DMS114 treated with DMSO at 0.1 percent for 48 hours (cell line): ENCODE data around the gene CDH13.

ENCODE experiments used
- DNase-seq: peaks from one replicate; lab custom pipeline; 2025; ENCODE audit not compliant: unreplicated experiment; lab: John Stamatoyannopoulos, UW

The CDH13 gene

GRCh38 chr16:82735673-82736091 is 108.9 kb downstream of the CDH13 start:
- DNase-seq: no peak

GRCh38 chr16:82736224-82736623 is 109.5 kb downstream of the CDH13 start:
- no peak for DNase-seq

DNA sequence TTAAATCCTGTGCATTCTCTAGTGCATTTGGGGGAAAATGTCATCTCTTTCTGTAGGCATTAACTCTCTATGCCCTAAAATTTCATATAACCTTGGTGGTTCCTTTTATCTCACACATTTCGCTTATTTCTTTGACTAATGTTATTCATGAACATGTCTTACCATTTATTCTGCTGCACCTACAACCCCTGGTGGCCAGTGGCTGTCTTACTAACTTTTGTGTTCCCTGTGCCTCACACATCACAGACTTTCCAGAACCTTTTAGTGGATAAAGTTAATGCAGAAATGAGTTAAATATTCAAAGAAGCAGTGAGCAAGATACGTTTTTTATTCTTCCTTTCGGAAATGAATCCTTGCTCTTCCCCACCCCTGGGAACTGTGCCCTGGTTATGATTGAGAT is 111.9 kb downstream of the CDH13 start:
- DNase-seq: no peak

DNA sequence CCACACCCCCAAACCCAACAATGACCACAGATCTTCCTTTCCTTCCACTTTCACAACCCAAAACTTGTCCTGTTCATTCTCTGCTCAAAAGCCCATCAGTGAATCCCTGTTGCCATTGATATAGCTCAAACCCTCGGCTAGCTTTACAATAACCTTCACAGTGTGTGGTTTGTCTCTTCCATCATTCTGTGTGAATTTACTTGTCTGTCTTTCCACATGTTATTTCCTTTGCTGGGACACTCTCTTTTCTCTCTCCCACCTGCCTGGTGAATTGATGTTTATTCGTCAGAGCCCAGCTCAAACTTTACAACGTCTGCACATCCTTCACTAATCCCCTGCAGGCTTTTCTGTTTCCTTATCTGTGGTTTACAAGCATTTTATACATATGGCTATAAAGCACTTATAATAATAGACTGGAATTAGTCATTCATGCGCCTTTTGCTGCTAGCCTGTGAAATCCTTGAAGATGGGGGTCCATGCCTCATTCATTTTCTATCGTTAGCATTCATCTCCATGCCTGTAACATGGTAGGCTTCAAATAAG is 114.4 kb downstream of the CDH13 start:
- no peak for DNase-seq

- DNase-seq: no peak
Observed at GRCh38 chr16:82744958-82745357, 118.2 kb downstream of the CDH13 start.

DNA sequence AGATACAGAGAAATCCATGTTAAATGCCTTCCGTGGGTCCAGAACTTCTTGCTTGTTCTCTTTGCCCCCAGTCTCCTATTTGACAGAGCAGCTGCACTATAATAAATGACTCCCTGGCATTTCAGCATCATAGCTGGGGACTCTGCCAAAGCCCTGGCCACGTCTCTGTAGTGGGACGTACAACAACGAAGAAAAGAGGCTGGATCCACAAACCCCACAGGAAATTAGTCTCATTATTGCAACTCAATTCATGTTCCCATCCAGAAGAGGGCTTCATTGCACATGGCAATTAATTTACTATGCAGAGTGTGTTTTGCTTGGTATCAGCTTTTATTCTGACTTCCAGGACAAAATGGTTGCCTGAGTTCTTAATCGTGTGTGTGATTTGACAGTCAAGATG is 121.3 kb downstream of the CDH13 start:
- no peak for DNase-seq

DNA sequence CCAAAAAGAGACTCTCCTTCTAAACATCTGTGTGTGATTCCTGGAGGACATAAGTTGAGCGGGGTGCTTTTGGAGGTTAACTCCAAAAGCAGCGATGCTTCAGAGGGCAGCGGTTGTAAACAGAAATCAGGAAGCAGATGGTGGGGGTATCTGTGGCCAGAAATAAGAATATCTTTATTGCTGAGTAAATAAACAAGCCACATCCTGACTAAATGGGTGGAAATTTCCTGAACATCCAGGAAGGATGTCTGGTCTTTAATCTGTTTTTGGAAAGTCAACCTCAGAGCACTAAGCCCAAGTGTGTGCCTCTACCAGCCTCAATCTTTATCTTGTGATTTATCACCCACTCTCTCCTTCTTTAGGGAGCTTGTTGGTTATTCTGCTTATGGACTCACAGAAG is 123.3 kb downstream of the CDH13 start:
- no peak for DNase-seq

DNA sequence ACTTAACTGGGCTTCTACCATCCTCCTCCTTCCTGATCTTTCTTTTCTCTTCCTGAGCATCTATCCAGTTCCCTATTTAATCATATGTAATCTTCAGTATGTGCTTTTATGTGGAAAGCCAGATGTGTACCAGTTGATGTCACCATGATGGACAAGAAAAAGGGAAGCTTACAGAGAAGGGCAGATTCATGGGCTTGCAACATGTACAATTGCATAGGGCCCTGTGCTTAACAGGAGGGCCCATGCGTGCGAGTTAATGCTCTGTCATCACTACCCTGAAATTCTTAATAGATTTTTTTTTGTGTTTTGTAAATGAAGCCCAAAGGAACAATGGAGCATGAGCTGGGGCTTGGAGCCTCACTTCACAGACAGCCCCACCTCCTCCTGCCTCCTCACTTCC is 124.3 kb downstream of the CDH13 start:
- DNase-seq: no peak

GRCh38 chr16:82752172-82752571 is 125.4 kb downstream of the CDH13 start:
- DNase-seq: no peak

DNA sequence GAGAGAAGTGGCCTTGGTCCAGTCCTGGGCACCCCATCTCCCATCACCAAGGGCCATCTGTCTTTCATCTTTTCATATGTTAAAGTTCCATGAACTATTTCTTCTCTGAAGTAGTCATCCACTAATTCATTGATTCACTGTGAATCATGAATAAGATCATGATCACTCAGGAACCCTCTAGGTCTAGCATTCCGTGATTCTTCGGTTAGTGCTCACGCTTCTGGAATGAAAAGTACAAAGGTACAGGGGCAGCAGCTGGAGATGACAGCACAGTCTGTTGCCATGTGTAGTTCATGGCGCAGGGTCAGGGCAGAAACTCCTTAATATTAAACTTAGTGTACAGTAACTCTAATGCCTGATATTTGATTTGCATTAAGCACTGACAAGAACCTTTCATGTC is 127.1 kb downstream of the CDH13 start:
- DNase-seq: no peak

DNA sequence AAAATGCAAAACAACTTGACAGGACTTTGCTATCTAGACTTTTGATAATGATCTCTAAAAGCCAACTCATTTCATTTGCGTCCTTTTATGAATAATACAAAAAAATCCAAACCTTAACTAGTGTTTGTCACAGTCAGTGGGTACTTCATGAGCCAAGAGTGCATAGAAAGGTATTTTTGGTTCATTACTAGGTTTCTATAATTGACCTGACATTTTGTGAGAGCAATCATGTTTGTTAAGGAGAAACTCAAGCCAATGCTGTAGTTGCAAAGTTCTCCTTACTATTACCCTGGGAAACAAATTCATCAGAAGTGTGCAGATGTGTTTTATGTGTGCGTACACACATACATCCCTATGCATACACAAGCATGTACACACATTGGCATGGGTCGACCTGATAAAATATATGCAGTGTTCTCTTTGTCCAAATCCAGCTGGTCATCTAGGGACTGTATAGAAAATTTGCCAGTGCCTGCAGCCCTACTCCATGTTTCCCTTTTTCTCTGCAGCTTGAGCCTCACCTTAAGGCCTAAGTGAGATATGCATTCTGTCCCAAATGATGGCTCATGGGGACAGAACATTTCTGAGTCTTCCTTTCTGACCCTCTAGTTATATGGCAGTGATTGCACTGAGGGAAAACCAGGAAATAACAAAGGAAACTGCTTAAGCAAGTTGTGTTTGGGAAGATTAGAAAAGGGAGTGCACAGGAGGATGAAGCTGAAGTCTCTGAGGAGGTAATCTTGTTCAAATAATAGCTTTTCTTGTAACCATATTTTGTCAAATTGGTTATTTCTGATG is 128.1 kb downstream of the CDH13 start:
- DNase-seq: no peak

DNA sequence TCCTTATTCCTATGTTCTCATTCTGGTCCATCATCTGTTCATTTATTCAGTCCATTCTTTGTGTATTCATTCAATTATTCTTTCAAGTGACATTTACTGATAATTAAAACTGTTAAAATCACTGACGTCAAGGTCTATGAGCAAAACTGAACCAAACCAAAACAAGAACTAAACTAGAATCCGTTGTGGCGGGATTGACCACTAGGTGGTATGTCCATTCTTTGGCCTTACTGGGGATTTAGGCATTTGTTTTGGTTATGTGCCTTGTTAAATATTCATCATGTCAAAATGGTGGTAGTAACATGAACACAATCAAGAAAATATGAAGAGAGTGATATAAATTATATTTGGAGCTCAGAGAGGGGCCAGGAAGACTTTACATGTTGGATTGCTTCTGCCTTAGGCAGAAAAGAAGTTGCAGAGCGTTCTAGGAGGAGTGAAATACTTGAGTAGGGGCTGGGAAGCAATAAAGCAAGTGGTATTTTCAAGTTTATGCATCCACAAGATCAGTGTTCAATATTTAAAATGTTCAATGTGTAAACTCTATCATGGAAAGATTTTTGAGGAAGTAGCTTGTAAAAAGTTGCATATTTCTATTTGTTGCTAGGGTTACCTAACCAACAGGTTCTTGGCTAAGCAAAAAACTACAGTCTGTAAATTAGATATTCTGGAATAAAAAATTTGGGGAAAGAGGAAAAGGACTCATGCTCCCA is 129.0 kb downstream of the CDH13 start:
- no peak for DNase-seq

DNA sequence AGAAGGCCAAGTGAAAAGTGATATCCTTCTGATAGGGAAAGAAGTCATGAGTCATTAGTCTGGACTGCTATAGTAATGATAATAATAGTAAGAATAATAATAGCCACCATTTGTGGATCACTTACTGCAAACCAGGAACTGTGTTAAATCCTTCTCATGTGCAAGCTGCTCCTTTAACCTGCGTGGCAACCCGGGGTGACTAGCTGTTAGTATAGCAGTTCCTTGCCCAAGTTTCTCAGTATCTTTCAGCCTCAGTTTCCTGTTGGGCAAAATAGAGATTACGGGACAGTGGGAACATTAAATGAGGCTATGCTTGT is 129.5 kb downstream of the CDH13 start:
- DNase-seq: no peak

DNA sequence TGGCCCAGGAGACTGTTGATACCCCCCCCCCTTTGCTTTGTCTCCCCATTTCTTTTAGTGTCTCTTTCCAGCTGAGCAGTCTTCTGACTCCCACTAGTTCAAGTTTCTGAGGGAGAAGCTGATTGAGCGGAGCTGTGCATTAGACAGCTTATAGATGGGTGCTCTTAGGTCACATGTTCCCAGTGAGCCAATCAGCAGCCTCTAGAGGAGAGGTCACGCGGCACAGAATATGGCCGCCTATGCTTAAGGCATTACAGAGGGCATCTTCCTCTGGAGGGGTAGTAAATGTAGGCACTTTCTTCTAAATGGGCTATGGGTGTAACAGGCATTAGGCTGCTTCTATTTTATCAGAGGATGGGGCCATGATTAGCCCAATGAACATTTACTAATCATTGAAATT is 131.6 kb downstream of the CDH13 start:
- DNase-seq: no peak

- no peak for DNase-seq
Observed at GRCh38 chr16:82758904-82759303, 132.1 kb downstream of the CDH13 start.

- no peak for DNase-seq
Observed at GRCh38 chr16:82761236-82761635, 134.5 kb downstream of the CDH13 start.

DNA sequence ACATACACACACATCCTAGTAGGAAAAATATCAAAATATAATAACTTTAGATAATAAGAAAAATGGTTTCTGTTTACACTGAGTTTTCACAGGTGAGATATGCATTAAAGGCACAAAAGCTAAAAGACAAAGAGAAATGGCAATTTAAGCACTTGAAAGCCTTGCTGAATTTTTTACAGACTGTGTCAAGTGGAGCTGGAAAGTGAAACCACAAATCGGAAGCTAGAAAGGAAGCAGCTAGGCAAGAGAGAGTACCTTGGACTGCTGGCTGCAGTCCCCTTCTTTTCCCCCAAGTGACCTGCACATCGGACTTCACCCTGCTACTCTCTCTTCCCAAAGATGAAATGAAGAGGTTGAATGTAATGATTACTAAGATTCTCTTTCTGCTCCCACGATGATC is 135.1 kb downstream of the CDH13 start:
- no peak for DNase-seq

DNA sequence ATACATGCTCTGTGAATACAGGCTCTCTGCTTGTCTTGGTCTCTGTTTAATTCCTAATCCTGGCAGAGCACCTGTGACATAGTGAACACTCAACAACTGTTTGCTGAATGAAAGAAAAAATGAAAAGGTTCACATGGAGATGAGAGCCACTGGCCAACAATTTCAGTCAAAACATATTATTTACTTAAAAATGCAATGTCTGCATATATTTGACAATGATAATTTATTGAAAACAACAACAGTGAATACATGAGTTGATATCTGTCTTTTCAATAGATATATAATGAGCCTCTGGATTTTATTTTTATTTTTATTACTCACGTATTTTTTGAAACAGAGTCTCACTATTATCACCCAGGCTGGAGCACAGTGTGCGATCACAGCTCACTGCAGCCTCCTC is 136.6 kb downstream of the CDH13 start:
- DNase-seq: no peak

DNA sequence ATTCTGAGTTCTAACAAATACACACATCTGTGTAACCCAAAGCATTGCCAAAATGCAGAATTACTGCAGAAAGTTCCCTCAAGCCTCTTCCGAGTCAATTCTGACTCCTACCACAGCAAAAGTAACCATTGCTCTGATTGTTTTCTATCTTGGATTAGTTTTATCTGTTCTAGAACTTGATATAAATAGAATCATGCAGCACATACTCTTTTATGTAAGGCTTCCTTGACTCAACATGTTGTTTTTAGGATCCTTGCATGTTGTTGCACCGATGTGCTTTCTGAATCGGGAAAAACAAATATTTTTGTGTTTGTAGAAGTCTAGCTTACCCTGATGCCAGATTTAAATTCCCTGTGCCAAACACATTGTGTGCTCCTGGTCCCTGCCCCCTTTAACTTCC is 140.4 kb downstream of the CDH13 start:
- DNase-seq: no peak

DNA sequence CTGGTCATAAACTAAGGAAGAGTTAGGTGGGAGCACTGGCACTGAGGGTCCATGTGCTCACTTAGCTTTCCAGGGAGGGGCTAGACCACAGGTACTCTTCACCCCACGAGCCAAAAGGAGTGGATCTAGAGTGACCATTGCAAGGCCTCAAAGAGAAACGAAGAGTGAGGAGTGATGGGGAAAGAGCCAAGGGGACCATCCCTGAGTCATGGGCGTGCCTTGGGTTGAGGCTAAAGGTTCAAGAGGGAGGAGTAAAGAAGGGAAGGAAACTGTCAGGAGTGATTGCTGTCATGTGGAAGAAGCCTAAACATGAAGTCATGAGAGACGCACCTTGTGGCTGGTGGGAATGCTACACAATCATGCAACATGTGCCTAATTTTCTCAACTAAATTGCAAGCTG is 141.0 kb downstream of the CDH13 start:
- DNase-seq: no peak

GRCh38 chr16:82769845-82770244 is 143.1 kb downstream of the CDH13 start:
- DNase-seq: no peak

DNA sequence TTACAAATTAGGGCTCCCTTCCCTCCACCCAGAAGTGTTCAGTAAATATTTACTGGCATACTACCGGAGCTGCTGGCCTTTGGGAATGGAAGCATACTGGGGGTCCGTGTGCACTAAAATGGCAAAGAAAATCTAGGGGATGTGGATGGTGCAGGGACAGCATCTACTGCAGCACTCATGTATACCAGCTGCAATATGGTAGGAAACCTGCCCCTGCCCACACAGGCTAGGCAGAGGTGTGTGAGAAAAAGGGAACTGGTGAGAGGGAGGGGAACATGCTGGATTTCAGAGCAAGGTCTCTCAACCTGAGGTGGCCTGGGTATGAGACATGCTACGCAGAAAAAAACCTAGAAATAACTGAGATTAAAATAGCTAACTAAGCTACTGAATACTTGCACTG is 145.4 kb downstream of the CDH13 start:
- no peak for DNase-seq

GRCh38 chr16:82773018-82773417 is 146.2 kb downstream of the CDH13 start:
- no peak for DNase-seq
